HCT116 (cell line): ENCODE results near the gene LSAMP.

Experiments
- EZH2 ChIP-seq: fragments of 200-600 bp; sonication (generic); IDR thresholded peaks from 2 replicates; pipeline ENCODE4 v1.6.1; 2017; ENCODE audit warnings: antibody characterized with exemption, mixed run types
- FOSL1 ChIP-seq: IDR thresholded peaks from 2 replicates; pipeline ENCODE4 v1.6.1; 2012; ENCODE audit warnings: low read depth
- POLR2A ChIP-seq: IDR thresholded peaks from 2 replicates; pipeline ENCODE4 v1.7.0; 2011; ENCODE audit warnings: borderline replicate concordance; ENCODE audit not compliant: insufficient read depth, insufficient read length; ENCODE audit errors: extremely low read depth
- YY1 ChIP-seq: IDR thresholded peaks from 2 replicates; pipeline ENCODE4 v1.6.1; 2011; ENCODE audit warnings: low read length, low read depth, moderate library complexity, mild to moderate bottlenecking; ENCODE audit not compliant: insufficient replicate concordance; ENCODE audit errors: extremely low read depth
- ZFX ChIP-seq: fragments of 450-650 bp; IDR thresholded peaks from 2 replicates; pipeline ENCODE4 v1.6.1; 2017
- TF ChIP-seq, protein P1 (sequence below), 3 experiments: fragments of 200-600 bp in 1 of 3; sonication (generic) in 1 of 3; IDR thresholded peaks in 2 of 3; conservative IDR thresholded peaks in 1 of 3; 2 replicates each; pipeline ENCODE4 v1.5.1; 2012 to 2017; ENCODE audit warnings: low read depth in 2 of 3, low read length in 2 of 3, antibody characterized with exemption in 1 of 3, borderline replicate concordance in 1 of 3, control low read depth in 1 of 3, mild to moderate bottlenecking in 1 of 3, mixed read lengths in 1 of 3, mixed run types in 1 of 3, moderate library complexity in 1 of 3; ENCODE audit not compliant: insufficient read depth in 1 of 3

DNA sequence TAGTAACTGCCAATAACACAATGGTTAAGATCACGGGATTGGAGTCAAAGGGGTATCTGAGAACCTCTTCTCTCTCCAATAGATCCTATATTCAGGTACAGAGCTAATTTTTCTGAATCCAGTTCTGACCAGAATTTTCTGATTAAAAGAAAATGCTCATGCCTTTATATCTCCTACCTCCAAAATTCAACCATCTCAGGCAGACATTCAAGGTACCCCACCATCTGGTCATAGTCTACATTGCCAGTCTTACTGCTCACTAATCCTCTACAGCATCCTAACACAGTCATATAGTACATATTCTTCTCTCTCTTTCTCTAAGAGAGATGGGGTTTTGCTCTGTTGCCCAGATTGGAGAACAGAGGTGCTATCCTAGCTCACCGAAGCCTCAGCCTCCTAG is 59.1 kb downstream of the LSAMP start:
- TF ChIP-seq ZFX (no peak), POLR2A (no peak), YY1 (no peak), EZH2 (no peak), FOSL1 (no peak)
- TF ChIP-seq, protein P1, sequence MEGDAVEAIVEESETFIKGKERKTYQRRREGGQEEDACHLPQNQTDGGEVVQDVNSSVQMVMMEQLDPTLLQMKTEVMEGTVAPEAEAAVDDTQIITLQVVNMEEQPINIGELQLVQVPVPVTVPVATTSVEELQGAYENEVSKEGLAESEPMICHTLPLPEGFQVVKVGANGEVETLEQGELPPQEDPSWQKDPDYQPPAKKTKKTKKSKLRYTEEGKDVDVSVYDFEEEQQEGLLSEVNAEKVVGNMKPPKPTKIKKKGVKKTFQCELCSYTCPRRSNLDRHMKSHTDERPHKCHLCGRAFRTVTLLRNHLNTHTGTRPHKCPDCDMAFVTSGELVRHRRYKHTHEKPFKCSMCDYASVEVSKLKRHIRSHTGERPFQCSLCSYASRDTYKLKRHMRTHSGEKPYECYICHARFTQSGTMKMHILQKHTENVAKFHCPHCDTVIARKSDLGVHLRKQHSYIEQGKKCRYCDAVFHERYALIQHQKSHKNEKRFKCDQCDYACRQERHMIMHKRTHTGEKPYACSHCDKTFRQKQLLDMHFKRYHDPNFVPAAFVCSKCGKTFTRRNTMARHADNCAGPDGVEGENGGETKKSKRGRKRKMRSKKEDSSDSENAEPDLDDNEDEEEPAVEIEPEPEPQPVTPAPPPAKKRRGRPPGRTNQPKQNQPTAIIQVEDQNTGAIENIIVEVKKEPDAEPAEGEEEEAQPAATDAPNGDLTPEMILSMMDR (IDR thresholded peaks at IDR 0.05 in 2 of 3, conservative IDR thresholded peaks at IDR 0.05 in 1 of 3; ENCODE audit: borderline replicate concordance in 1 of 3, insufficient read depth in 1 of 3, low read depth in 2 of 3, low read length in 2 of 3) = no peak
